WI38 (cell line): Measurements from ENCODE around the gene TAS2R14.

ENCODE experiments used
- H3K4me3 ChIP-seq: 2 replicates; pipeline ENCODE4 v1.5.1; 2011; ENCODE audit warnings: low read depth, mild to moderate bottlenecking, control low read depth, low read length
- TF ChIP-seq, protein P1 (sequence below): IDR thresholded peaks from 2 replicates; pipeline ENCODE4 v1.5.1; 2012; ENCODE audit warnings: low read depth, mild to moderate bottlenecking, control low read depth, low read length

The TAS2R14 gene

DNA sequence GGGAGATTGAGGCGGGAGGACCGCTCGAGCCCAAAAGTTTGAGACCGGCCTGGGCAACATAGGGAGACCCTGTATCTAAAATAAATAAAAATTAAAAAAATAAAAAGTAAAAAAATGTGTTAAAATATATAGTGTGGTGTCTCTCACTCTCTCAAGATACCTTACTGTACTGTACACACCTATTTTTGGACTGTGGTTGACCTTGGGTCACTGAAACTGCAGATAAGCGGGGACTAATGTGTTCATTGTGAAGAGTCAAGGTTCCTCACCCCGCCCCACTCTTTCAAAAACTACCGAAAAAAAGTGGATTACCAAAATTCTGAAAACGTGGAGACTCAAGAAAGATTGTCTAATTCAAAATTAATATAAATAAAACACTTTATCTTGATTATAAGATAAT lies 28.7 kb downstream of the TAS2R14 start:
- TF ChIP-seq, protein P1, sequence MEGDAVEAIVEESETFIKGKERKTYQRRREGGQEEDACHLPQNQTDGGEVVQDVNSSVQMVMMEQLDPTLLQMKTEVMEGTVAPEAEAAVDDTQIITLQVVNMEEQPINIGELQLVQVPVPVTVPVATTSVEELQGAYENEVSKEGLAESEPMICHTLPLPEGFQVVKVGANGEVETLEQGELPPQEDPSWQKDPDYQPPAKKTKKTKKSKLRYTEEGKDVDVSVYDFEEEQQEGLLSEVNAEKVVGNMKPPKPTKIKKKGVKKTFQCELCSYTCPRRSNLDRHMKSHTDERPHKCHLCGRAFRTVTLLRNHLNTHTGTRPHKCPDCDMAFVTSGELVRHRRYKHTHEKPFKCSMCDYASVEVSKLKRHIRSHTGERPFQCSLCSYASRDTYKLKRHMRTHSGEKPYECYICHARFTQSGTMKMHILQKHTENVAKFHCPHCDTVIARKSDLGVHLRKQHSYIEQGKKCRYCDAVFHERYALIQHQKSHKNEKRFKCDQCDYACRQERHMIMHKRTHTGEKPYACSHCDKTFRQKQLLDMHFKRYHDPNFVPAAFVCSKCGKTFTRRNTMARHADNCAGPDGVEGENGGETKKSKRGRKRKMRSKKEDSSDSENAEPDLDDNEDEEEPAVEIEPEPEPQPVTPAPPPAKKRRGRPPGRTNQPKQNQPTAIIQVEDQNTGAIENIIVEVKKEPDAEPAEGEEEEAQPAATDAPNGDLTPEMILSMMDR, result no peak
- no peak overlapping the region for H3K4me3 ChIP-seq

DNA sequence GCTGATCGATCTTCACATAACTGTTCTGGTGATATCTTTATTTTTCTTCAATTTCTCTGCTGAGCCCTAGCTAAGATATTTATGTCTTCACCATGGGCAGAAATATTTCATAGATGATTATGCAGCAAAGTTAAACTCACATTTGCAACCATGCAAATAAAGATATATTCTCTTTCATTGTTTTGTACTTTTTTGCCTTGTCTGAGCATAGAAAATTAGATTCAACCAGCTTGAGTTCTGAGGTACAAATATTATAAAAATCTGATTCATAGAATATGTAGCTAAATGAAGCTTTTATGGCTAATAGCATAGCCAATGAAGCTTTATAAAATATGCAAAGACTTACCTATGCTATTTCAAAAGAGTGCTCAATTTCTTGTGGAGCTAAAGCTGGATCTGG lies 29.6 kb downstream of the TAS2R14 start, which contains the start of gene TAS2R13:
TAS2R13 (minus strand) TSS at position 101 of the 400 bp plus-strand sequence. CDS start 264 bp downstream, outside the sequence.
- no peak within 1 kb of the TSS for H3K4me3 ChIP-seq
- TF ChIP-seq, protein P1, result no peak

DNA sequence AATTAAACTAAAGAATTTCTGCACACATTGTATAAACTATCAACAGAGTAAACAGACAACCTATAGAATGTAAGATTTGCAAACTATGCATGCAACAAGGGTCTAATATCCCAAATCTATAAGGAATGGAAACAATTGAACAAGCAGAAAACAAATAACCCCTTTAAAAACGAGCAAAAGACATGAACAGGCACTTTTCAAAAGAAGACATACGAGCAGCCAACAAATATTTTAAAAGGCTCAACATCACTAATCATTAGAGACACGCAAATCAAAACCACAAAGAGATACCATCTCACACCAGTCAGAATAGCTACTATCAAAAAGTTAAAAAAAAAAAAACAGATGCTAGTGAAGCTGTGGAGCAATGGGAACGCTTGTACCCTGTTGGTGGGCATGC lies 34.4 kb downstream of the TAS2R14 start:
- H3K4me3 ChIP-seq, result no peak overlapping the region
- TF ChIP-seq, protein P1, result no peak

DNA sequence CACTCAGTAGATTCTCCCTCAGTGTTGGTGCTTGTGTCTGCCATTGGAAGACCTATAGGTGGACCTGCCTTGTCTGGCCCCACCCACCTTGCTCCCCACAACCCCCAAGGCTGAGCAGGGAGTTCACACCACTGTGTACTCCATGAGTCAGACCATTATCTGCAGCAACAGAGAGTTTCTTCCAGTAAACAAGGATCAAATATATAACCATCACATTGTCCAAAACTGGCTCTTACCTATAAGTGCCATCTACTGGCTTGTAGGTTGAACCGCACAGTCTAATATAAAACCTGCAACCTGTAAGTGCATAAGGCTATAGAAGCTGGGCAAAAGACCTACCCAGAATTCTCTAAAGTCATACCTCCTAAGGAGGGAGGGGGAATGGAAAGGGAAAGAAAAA lies 37.6 kb downstream of the TAS2R14 start:
- H3K4me3 ChIP-seq, result no peak overlapping the region
- TF ChIP-seq, protein P1, result no peak

DNA sequence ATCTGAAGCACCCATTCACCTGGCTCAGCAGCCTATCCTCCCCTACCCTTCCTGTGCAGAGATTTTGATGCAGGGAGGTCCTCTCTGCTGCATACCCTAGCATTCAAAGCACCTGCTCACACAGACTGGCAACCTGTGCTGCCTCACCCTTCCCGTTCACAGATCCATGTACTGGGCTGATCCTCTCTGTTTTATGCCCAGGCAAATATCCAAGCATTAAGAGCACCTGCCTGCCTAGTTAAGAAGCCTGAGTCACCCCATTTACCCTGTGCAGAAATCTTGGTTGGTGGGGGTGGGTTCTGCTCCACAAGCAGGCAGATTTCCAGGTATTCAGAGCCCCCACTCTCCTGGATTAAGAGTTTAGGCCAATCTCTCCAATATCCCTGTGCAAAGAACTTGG lies 38.1 kb downstream of the TAS2R14 start:
- no peak overlapping the region for H3K4me3 ChIP-seq
- TF ChIP-seq, protein P1, result no peak

DNA sequence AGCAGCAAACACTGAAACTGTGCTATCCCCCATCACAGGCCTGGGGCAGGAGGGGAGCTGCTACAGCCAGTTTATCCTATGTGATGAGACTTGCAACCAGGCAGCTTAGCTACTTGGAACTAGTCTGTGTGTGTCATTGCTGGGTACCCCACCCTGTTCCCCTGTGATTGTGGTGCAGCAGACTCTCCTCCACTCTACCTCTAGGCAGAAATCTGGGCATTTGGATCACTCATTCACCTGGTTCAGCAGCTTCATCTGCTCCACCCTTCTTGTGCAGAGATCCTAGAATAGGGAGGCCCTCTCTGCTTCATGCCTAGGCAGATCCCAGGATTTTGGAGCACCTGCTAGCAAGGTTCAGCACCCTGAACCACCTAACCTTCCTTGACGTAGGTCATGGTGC lies 38.5 kb downstream of the TAS2R14 start:
- TF ChIP-seq, protein P1, result no peak
- no peak overlapping the region for H3K4me3 ChIP-seq

DNA sequence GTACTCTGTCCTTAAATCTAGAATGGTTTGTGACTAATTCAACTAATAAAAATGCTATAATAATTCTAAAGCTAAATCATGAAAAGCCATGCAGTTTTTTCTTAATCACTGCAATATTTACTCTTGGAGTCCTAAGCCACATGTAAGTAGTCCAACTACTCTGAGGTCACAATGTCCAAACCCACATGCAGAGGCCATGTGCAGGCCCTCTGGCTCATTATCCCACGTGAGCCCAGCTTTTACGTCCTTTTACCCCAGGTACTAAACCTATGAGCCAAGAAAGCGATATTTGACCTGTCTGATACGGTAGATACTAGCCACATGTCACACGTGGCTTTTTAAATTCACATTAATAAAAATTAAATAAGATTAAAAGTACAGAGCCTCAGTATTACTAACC lies 42.2 kb downstream of the TAS2R14 start:
- no peak overlapping the region for H3K4me3 ChIP-seq
- TF ChIP-seq, protein P1, result no peak
